Fibroblast of villous mesenchyme (primary cell): ENCODE measurements around the gene GNG11. TPM values are rescaled to one million over a fixed set of nuclear protein-coding genes. Genes with fewer than 3 reads are reported as not detected.
"Not testable (repeated sequence)": the region's sequence is repeated elsewhere in the genome, so short reads cannot be mapped to it uniquely, and the experiment has no call there.

Experiments used
- DNase-seq: peaks from one replicate; pipeline ENCODE4 v3.0.0-alpha.2; 2010; ENCODE audit warnings: low read depth
- H3K4me3 ChIP-seq: 2 replicates; pipeline ENCODE4 v1.5.1; 2011; ENCODE audit warnings: low read depth, mild to moderate bottlenecking, low read length
- CTCF ChIP-seq: IDR thresholded peaks from 2 replicates; pipeline ENCODE4 v1.5.1; 2012; ENCODE audit warnings: low read depth, mild to moderate bottlenecking, low read length; ENCODE audit not compliant: insufficient read depth
- total RNA-seq: library from RNA; depleted of rRNA; stranded (reverse); fragments of >200 nt; gene quantifications from 2 replicates; pipeline ENCODE4 v1.2.3, GENCODE V29; 2012

GNG11 gene
- total RNA-seq, 1 donor, result 67.4 TPM

GRCh38 chr7:93894966-93895640 lies 26.4 kb upstream of the GNG11 start:
- TF ChIP-seq CTCF, result no peak
- peak; percentile 92 for DNase-seq
- no peak overlapping the region for H3K4me3 ChIP-seq

- H3K4me3 ChIP-seq, result no peak overlapping the region
- no peak for TF ChIP-seq CTCF
- peak; percentile 65 for DNase-seq
Observed at GRCh38 chr7:93895859-93896600, 25.5 kb upstream of the GNG11 start.

GRCh38 chr7:93897680-93898079 lies 23.9 kb upstream of the GNG11 start:
- no peak overlapping the region for H3K4me3 ChIP-seq
- DNase-seq, result no peak
- no peak for TF ChIP-seq CTCF

GRCh38 chr7:93902777-93903423 lies 18.6 kb upstream of the GNG11 start:
- DNase-seq, result peak; percentile 86
- TF ChIP-seq CTCF, result peak; percentile 83
- no peak overlapping the region for H3K4me3 ChIP-seq

- DNase-seq, result no peak
- no peak within 1 kb of the TSS for H3K4me3 ChIP-seq
- TF ChIP-seq CTCF, result no peak
Observed at GRCh38 chr7:93906267-93906666, 15.3 kb upstream of the GNG11 start, which contains the start of gene GNGT1. GNGT1 (plus strand) TSS chr7:93906567; CDS start chr7:93906747, 180 bp downstream.

GRCh38 chr7:93910076-93910994 lies 11.2 kb upstream of the GNG11 start:
- no peak for TF ChIP-seq CTCF
- H3K4me3 ChIP-seq, result no peak overlapping the region
- DNase-seq, result peak; percentile 90

- not testable (repeated sequence) for DNase-seq
Observed at GRCh38 chr7:93911242-93911641, 10.3 kb upstream of the GNG11 start.

GRCh38 chr7:93911661-93912060 lies 9.9 kb upstream of the GNG11 start:
- not testable (repeated sequence) for H3K4me3 ChIP-seq, DNase-seq

More at GRCh38 chr7:93911242-93911641, 10.3 kb upstream of the GNG11 start:
- H3K4me3 ChIP-seq, result not testable (repeated sequence)
